ENCODE results near the gene STX8.

The STX8 gene

DNA sequence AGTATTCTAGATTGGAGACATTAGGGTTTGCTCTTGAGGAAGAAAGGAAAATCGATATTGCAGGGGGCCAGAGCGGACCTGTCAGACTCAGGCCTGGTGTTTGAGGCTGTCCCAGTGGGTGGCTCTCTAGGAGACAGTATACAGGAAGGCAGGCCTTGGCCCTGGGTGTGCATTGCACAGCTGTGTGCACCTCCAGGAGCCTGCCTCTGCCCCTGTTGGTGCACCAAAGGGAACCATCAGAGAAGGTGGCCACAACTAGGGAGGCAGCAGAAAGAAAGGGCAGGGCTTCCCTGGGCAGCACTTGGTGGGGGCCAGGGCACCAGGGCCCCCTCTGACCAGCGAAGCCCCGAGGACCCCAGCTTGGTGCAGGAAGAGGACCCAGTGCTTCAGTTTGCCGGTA is 366.3 kb downstream of the STX8 start:
- DNase-seq = no peak
- no peaks in the 10 kb centered on the region for H3K36me3 ChIP-seq
- TF ChIP-seq, protein P1, sequence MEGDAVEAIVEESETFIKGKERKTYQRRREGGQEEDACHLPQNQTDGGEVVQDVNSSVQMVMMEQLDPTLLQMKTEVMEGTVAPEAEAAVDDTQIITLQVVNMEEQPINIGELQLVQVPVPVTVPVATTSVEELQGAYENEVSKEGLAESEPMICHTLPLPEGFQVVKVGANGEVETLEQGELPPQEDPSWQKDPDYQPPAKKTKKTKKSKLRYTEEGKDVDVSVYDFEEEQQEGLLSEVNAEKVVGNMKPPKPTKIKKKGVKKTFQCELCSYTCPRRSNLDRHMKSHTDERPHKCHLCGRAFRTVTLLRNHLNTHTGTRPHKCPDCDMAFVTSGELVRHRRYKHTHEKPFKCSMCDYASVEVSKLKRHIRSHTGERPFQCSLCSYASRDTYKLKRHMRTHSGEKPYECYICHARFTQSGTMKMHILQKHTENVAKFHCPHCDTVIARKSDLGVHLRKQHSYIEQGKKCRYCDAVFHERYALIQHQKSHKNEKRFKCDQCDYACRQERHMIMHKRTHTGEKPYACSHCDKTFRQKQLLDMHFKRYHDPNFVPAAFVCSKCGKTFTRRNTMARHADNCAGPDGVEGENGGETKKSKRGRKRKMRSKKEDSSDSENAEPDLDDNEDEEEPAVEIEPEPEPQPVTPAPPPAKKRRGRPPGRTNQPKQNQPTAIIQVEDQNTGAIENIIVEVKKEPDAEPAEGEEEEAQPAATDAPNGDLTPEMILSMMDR (IDR thresholded peaks at IDR 0.05; ENCODE audit: low read depth, low read length) = no peak
- H3K9me3 ChIP-seq (ENCODE audit: severe bottlenecking) = no peaks in the 10 kb centered on the region
- H3K27me3 ChIP-seq (ENCODE audit: insufficient read depth, low read depth, severe bottlenecking) = no peaks in the 10 kb centered on the region
- no peak overlapping the region for H3K4me3 ChIP-seq (ENCODE audit: low read depth, low read length)
- H3K27ac ChIP-seq = no peak overlapping the region

DNA sequence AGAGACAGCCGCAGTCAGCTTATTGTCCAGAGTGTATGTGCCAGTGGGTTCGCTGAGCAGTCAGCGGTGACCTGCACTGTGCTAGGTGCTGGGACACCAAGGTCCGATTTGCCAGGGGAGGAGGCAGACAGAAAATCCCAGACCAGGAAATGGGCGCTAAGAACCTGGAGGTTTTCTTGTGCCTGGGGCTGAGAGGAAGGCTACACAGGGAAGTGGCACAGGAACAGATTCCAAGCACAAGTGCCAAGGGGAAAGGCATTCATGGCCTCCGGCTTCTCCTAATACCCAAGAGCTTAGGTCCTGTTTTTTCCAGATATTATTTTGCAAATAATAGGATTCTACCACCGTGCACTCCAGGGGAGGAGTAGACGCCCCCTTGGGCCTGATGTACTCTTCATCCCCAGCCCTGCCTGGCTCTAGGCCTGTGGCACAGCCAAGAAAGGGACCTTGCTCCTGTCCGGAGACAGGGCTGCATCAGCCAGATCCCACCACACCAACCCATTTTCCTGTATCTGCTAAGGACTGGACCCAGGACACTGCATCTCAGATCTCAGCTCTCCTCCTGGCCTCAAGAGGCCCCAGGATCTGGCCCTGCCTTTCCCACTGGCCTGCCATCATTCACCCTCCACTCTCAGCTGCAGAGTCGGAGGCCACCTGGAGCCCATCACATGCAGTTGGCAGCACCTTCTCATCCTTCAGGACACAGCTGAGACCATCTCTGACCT is 367.1 kb downstream of the STX8 start:
- TF ChIP-seq, protein P1 (IDR thresholded peaks at IDR 0.05; ENCODE audit: low read depth, low read length) = no peak
- no peak for DNase-seq
- Histone ChIP-seq H3K4me3 (ENCODE audit: low read depth, low read length) (no peak overlapping the region), H3K27ac (no peak overlapping the region), H3K36me3 (no peaks in the 10 kb centered on the region), H3K9me3 (ENCODE audit: severe bottlenecking) (no peaks in the 10 kb centered on the region), H3K27me3 (ENCODE audit: insufficient read depth, low read depth, severe bottlenecking) (no peaks in the 10 kb centered on the region)

DNA sequence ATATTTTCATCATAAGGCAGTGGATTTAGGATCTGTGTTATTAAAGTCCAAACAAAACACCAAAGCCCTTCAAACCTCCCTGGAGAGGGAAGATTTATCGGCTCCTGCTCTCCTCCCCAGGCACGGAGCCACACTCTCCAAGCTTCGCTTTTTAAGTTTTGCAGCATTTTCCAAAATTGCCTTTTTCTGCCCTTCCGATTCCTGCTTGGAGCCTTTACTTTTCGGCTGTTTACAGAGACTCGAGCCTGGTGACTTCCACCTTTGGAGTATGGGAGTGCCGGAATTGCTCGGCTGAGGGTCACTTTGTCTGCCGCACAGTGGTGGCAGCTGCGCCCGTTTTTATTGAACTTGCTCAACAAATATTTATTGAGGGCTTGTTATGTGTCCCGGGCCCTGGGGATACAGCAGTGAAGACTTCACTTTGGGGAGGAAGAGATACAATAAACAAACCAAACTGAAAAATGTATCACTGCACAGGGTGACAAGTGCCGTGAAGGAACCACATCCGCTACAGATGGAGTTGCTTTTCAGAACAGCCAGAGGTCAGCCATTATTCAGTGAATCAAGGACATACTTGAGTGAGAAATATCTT is 368.8 kb downstream of the STX8 start:
- Histone ChIP-seq H3K27me3 (ENCODE audit: insufficient read depth, low read depth, severe bottlenecking) (no peaks in the 10 kb centered on the region), H3K9me3 (ENCODE audit: severe bottlenecking) (no peaks in the 10 kb centered on the region), H3K4me3 (ENCODE audit: low read depth, low read length) (no peak overlapping the region), H3K27ac (no peak overlapping the region), H3K36me3 (no peaks in the 10 kb centered on the region)
- no peak for DNase-seq
- TF ChIP-seq, protein P1 (IDR thresholded peaks at IDR 0.05; ENCODE audit: low read depth, low read length) = no peak

DNA sequence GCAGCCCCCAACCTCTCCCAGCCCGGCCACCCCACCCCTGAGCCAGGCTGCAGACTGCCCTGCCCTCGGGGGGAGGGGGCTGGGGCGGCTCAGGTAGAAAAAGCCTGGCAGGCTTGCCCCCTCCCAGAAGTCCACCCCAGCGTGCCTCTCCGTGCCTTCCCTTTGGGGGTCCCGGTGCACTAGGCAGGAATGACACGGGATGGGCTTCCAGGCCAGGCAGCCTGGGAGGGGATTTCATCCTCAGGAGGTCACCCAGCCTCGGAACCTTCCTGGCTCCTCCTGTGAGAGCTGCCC is 369.3 kb downstream of the STX8 start:
- TF ChIP-seq, protein P1 (IDR thresholded peaks at IDR 0.05; ENCODE audit: low read depth, low read length) = no peak
- DNase-seq = no peak
- no peaks in the 10 kb centered on the region for H3K27me3 ChIP-seq (ENCODE audit: insufficient read depth, low read depth, severe bottlenecking)
- no peak overlapping the region for H3K27ac ChIP-seq
- H3K9me3 ChIP-seq (ENCODE audit: severe bottlenecking) = no peaks in the 10 kb centered on the region
- no peaks in the 10 kb centered on the region for H3K36me3 ChIP-seq
- H3K4me3 ChIP-seq (ENCODE audit: low read depth, low read length) = no peak overlapping the region

DNA sequence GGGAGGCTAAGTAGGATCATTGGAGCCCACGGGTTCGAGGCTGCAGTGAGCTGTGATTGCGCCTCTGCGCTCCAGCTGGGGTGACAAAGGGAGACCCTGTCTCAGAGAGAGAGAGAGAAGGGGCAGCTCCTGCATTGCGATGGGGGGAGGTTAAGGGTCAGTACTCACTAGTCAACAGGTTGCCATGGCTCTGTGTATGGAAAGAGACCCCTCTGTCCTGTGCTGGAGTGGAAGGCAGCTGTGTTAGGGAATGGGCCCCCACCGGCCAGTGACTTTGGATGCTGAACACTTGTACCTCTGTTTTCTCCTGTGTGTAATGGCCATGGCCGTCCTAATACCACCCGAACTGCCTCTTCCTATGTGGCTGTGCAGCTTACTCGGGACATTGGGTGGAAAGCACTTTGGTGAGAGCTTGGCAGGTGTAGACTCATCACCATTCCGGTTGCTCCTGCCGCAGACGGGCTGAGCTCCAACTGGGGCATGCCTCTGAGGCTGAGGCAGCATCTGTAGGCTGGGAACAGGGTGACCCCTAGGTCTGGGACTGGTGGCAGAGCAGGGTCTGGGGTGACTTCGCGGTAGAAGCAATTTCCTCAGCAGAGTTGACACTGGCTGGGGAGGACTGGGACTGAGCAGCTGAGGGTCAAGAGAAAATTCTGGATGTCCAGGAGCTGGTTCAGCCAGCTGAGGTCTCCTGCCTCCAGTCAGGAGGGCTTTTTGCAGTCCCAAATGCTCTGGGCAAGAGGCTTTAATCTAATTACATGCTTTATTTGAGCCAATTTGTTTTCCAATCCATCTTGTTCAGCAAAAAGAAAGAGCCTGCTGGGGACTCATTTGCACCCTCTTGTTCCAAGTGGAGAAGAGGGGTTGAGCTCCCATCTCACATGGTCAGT is 369.9 kb downstream of the STX8 start:
- no peak overlapping the region for H3K27ac ChIP-seq
- no peaks in the 10 kb centered on the region for H3K27me3 ChIP-seq (ENCODE audit: insufficient read depth, low read depth, severe bottlenecking)
- no peak overlapping the region for H3K4me3 ChIP-seq (ENCODE audit: low read depth, low read length)
- TF ChIP-seq, protein P1 (IDR thresholded peaks at IDR 0.05; ENCODE audit: low read depth, low read length) = no peak
- no peaks in the 10 kb centered on the region for H3K9me3 ChIP-seq (ENCODE audit: severe bottlenecking)
- DNase-seq = no peak
- no peaks in the 10 kb centered on the region for H3K36me3 ChIP-seq

Measured in WERI-Rb-1 (cell line).